H1 (cell line): ENCODE results near the gene SEMA3D.

Experiments
- CHD1 ChIP-seq: IDR thresholded peaks from 2 replicates; pipeline ENCODE4 v1.6.1; 2012; ENCODE audit warnings: low read depth, low read length, improper control_type of control experiment
- CHD2 ChIP-seq: IDR thresholded peaks from 2 replicates; pipeline ENCODE4 v1.6.1; 2012; ENCODE audit warnings: low read length, improper control_type of control experiment
- CTCF ChIP-seq, 3 experiments: IDR thresholded peaks; 1 replicate in 2 of 3; 2 replicates in 1 of 3; pipeline versions ENCODE4 v1.5.1 to v1.6.1; 2011; ENCODE audit warnings: low read length in 3 of 3, mild to moderate bottlenecking in 3 of 3, inconsistent platforms in 2 of 3, low read depth in 1 of 3, moderate library complexity in 1 of 3; ENCODE audit not compliant: insufficient read depth in 1 of 3; ENCODE audit errors: control extremely low read depth in 1 of 3
- EZH2 ChIP-seq: fragments of 200-600 bp; sonication (generic); IDR thresholded peaks from 2 replicates; pipeline ENCODE4 v1.7.1; 2012; ENCODE audit warnings: low read depth, mild to moderate bottlenecking, moderate library complexity, low read length, inconsistent platforms; ENCODE audit not compliant: severe bottlenecking
- GTF2F1 ChIP-seq: IDR thresholded peaks from 2 replicates; pipeline ENCODE4 v1.6.1; 2012; ENCODE audit warnings: low read depth, low read length, improper control_type of control experiment, borderline replicate concordance
- HDAC2 ChIP-seq, 2 experiments: fragments of 300-600 bp in 1 of 2; sonication (generic) in 1 of 2; IDR thresholded peaks; 2 replicates each; pipeline ENCODE4 v1.6.1; 2011 to 2012; ENCODE audit warnings: low read depth in 2 of 2, low read length in 2 of 2, mild to moderate bottlenecking in 2 of 2, moderate library complexity in 2 of 2, borderline replicate concordance in 1 of 2, inconsistent platforms in 1 of 2
- POLR2AphosphoS5 ChIP-seq: IDR thresholded peaks from 2 replicates; pipeline ENCODE4 v1.6.1; 2011; ENCODE audit warnings: low read depth, low read length
- RAD21 ChIP-seq, 2 experiments: IDR thresholded peaks in 1 of 2; conservative IDR thresholded peaks in 1 of 2; 2 replicates each; pipeline ENCODE4 v1.6.1; 2011; ENCODE audit warnings: low read depth in 2 of 2, low read length in 2 of 2, improper control_type of control experiment in 1 of 2, inconsistent platforms in 1 of 2, mild to moderate bottlenecking in 1 of 2, moderate library complexity in 1 of 2
- RFX5 ChIP-seq: IDR thresholded peaks from 2 replicates; pipeline ENCODE4 v1.6.1; 2011; ENCODE audit warnings: low read depth, low read length, improper control_type of control experiment, borderline replicate concordance
- SP1 ChIP-seq: IDR thresholded peaks from 2 replicates; pipeline ENCODE4 v1.6.1; 2011; ENCODE audit warnings: low read depth, low read length
- TF ChIP-seq, protein P1 (sequence below): IDR thresholded peaks from 2 replicates; pipeline ENCODE4 v1.6.1; 2011; ENCODE audit warnings: low read length, improper control_type of control experiment

- TF ChIP-seq CHD2 (no peak), CTCF (IDR thresholded peaks at IDR 0.05; ENCODE audit: control extremely low read depth in 1 of 3, insufficient read depth in 1 of 3, low read depth in 1 of 3, low read length in 3 of 3) (no peak), RAD21 (IDR thresholded peaks at IDR 0.05 in 1 of 2, conservative IDR thresholded peaks at IDR 0.05 in 1 of 2; ENCODE audit: low read depth in 2 of 2, low read length in 2 of 2) (no peak), SP1 (no peak), POLR2AphosphoS5 (no peak), RFX5 (no peak), CHD1 (no peak), EZH2 (no peak), HDAC2 (IDR thresholded peaks at IDR 0.05; ENCODE audit: borderline replicate concordance in 1 of 2, low read depth in 2 of 2, low read length in 2 of 2) (no peak), GTF2F1 (no peak)
- TF ChIP-seq, protein P1, sequence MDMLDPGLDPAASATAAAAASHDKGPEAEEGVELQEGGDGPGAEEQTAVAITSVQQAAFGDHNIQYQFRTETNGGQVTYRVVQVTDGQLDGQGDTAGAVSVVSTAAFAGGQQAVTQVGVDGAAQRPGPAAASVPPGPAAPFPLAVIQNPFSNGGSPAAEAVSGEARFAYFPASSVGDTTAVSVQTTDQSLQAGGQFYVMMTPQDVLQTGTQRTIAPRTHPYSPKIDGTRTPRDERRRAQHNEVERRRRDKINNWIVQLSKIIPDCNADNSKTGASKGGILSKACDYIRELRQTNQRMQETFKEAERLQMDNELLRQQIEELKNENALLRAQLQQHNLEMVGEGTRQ, result no peak
These were observed 30.2 kb upstream of the SEMA3D start for GRCh38 chr7:85217085-85217484.
